ENCODE measurements around the gene HS2ST1.
"Not testable (repeated sequence)": the region's sequence is repeated elsewhere in the genome, so short reads cannot be mapped to it uniquely, and the experiment has no call there.

The HS2ST1 gene

DNA sequence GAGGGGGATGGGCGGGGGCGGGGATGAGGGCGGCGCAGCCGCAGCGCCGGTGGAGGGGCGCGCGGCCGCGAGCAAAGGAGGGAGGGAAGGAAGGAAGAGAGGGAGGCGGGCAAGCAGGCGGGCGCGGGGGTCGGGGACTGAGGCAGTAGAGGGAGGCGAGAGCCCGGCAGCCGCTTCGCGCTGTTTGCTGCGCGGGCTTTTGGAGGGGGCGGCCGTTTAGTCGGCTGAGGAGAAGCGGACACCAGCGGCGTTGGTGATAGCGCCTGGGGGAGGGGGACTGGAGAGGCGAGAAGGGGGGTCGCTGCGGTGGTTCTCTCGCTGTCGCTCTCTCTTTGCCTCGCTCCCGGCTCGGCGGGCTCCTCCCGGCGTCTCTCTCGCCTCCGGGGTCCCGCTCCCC lies at the start of gene HS2ST1:
TSS of gene HS2ST1 (plus strand) at position 35 of the 397 bp plus-strand sequence.
- no peak for DNase-seq (ENCODE audit: low spot score)

DNA sequence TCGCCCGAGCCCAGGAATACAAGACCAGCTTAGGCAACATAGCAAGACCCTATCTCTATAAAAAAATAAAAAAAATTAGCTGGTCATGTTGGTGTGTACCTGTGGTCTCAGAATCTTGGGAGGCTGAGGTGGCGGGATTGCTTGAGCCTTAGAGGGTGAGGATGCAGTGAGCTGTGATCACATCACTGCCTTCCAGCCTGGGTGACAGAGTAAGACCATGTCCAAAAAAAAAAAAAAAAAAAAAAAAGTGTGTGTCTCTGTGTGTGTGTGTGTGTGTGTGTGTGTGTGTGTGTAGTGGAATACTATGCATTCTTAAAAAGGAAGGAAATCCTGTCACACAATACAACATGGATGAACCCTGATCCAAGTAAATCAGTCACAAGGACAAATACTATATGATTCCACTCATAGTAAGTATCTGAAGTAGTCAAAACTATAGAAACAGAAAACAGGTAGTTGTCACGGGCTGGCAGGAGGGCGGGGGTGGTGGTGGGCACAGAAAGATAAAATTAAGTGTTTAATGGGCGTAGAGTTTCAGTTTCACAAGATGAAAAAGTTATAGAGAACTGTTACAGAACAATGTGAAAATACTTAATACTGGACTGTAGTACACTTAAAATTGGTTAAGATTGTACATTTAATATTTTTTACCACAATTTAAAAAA lies 48.3 kb upstream of the HS2ST1 start:
- no peak for DNase-seq (ENCODE audit: low spot score)

DNA sequence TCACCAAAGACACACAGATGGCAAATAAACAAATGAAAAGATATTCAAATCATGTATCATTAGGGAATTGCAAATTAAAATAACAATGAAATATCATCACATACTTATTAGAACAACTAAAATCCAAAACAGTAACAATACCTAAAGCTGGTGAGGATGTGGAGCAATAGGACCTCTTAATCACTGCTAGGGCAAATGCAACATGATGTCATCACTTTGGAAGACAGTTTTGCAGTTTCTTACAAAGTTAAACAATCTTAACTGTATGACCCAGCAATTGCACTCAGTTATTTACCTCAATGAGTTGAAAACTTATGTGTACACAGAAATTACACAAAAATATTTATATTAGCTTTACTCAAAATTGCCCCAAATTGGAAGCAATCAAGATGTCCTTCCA lies 47.8 kb upstream of the HS2ST1 start:
- DNase-seq (ENCODE audit: low spot score): no peak

DNA sequence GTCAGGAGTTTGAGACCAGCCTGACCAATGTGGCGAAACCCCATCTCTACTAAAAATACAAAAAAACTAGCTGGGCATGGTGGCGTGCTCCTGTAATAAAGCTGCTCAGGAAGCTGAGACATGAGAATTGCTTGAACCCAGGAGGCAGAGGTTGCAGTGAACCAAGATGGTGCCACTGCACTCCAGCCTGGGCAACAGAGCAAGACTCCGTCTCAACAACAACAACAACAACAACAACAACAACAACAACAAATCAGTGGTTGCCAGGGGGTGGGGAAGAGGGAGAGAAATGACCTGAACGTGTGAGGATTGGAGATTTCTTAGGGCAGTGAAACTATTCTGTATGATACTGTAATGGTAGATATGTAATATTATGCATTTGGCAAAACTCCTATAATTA lies 47.2 kb upstream of the HS2ST1 start:
- not testable (repeated sequence) for DNase-seq (ENCODE audit: low spot score)

DNA sequence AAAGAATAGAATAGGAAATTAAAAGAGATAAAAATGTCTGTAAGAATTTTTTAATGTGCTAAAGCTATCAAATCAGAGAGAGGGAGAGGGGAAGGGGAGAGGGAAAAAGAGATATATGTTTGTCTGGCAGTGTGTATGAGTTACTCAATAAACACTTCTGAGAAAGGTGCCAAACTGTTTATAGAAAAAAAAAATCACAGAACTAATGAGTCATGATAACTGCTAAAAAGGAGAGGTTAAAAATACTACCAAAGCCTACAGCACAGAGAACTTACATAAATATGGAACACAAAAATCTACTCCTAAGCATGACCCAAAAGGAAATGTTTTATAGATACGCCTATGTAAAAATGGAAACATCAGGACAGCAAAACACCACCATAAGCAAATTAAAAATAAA lies 46.0 kb upstream of the HS2ST1 start:
- DNase-seq (ENCODE audit: low spot score): no peak

DNA sequence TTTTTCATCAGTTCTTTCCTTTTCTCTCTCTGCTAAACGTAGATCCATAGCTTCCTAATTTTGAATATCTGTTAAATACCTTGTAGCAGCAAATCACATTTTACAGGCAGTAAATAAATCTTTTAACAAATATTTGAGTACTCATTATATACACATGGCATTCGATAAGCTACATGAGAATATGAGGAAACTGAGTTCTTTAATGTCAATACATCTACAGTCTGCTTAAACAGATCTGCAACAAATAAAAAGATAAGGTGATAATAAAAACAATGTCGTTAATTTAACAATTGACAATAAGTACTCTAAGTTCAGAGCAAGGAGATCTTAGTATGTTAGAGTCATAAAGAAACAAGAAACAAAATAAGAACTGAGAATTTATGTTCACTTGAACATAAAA lies 43.4 kb upstream of the HS2ST1 start:
- DNase-seq (ENCODE audit: low spot score): no peak

DNA sequence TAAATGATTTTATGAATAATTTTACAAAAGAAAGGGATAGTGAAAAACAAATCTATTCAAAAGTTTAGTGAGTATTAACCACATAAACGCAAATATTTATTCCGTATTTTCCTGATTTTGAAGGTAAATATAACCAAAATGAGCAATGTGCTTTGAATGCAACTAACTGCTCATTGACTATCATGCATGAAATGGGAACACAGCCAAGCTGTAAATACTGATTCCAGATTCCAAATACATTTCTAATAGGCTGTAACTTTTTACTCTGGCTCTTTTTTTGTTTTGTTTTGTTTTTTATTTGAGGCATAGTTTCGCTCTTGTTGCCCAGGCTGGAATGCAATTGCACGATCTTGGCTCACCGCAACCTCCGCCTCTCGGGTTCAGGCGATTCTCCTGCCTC lies 42.3 kb upstream of the HS2ST1 start:
- no peak for DNase-seq (ENCODE audit: low spot score)

DNA sequence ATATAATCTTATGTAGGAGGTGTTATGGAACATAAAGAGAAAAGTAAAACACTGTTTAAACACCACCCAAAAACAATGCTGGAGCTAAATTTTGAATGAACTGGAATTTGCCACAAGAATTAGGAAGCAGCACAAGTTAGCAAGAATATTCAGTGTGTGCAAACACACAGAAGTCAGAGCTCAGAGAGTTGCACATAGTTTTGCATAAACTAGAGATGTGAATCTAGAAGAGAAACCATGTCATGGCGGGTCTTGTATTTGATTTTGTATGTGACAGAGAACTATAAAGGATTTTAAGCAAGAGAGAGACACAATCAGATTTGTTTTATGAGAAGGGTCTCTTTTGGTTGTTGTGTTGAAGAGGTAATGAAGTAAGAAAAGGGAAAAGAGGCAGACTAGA lies 38.7 kb upstream of the HS2ST1 start:
- no peak for DNase-seq (ENCODE audit: low spot score)

DNA sequence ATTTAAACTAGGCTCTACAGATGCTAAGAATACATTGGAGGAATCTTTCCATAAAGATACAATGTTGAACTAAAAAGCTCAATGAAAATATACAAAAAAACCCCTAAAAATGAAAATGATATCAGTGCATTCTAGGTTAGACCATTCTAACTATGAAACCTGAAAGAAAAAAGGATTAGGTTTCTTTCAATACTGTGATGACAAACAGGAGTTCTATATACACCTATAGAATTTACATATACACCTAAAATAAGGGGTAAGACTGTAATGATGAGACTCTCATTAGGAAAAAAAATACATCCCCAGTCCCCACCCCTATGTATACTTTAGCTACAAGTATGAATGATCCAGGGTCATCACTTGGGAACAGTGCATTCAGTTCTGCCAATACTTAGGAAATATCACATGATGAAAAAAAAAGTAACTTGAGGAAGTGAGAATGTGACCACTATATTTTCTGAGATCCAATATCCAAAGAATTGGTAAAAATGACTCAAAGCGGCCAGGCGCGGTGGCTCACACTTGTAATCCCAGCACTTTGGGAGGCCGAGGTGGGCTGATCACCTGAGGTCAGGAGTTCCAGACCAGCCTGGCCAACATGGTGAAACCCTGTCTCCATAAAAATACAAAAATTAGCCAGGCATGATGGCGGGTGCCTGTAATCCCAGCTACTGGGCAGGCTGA lies 26.8 kb upstream of the HS2ST1 start:
- no peak for DNase-seq (ENCODE audit: low spot score)

DNA sequence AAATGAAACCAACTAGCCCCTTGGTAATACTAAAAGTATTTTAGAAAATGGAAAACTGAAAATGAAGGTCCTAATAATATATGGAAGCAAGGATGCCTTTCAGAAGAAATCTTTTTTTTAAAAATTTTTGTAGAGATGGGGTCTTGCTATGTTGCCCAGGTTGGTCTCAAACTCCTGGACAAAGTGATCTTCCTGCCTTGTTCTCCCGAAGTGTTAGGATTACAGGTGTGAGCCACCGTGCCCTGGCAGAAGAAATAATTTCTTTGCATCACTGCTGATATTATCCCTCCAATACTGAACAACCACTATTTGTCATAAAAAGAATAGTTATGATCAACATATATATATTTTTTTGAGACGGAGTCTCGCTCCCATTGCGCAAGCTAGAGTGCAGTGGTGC lies 26.1 kb upstream of the HS2ST1 start:
- no peak for DNase-seq (ENCODE audit: low spot score)

DNA sequence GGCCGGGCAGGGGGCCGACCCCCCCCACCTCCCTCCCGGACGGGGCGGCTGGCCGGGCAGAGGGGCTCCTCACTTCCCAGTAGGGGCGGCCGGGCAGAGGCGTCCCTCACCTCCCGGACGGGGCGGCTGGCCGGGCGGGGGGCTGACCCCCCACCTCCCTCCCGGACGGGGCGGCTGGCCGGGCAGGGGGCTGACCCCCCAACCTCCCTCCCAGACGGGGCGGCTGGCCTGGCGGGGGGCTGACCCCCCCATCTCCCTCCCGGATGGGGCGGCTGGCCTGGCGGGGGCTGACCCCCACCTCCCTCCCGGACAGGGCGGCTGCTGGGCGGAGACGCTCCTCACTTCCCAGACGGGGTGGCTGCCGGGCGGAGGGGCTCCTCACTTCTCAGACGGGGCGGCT lies 15.0 kb upstream of the HS2ST1 start:
- not testable (repeated sequence) for DNase-seq (ENCODE audit: low spot score)

DNA sequence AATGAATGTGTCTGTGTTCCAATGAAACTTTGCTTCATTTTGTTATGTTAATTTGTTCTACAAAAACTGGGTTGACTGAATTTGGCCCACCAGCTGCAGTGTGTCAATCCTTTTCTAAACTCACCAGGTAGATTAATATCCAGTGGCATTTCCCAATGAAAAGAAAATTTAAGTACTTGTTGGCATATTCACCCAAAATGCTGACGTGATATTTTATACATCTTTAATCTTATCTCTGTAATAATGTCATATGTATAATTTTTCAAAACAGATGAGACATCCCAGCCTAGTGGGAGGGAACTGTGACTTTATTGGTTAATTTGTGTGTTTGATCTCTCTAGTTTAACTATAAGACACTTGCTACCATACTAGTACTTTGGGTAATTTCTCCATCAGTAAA lies 8.6 kb upstream of the HS2ST1 start:
- DNase-seq (ENCODE audit: low spot score): no peak

DNA sequence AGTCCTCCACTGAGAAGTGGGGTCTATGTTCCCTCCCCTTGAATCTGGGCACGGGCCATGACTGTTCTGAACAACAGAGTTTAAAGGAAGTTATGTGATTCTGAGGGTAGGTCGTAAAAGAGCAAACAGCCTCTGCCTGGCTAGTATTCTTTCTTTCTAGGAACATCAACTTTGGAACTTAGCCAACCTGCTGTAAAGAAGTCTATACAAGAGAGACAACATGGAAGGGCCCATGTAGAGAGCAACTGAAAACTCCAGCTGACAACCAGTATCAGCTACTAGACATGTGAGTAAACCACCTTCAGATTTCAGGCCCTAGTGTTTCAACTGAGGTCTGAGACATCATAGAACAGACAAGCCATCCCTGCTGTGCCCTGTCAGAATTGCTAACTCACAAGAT lies 8.0 kb upstream of the HS2ST1 start:
- no peak for DNase-seq (ENCODE audit: low spot score)

DNA sequence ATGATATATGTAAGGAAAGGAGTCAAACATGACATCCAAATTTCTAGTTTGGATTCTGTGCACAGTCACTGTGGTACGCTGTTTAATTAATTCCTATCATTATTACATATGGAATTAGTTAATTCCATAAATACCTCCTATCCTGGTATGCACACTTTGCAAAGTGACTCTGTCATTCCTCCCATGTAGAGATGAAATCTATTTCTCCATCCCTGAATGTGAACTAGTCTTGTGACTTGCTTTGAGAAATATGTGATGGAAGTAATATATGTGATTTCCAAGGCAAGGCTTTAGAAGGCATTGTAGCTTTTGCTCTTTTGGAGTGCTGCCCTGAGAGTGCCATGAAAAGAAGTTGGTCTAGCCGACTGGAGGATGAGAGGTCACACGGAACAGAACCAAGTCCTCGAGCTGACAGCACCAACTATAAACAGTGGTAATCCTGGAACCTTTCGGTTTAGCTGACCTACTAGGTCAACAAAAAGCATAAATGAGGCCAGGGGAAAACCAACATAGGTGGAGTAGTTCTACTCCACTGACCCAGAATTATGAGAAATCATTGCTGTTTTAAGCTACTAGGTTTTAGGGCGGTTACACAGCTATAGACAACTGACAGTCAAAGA lies 2.0 kb upstream of the HS2ST1 start:
- DNase-seq (ENCODE audit: low spot score): no peak

DNA sequence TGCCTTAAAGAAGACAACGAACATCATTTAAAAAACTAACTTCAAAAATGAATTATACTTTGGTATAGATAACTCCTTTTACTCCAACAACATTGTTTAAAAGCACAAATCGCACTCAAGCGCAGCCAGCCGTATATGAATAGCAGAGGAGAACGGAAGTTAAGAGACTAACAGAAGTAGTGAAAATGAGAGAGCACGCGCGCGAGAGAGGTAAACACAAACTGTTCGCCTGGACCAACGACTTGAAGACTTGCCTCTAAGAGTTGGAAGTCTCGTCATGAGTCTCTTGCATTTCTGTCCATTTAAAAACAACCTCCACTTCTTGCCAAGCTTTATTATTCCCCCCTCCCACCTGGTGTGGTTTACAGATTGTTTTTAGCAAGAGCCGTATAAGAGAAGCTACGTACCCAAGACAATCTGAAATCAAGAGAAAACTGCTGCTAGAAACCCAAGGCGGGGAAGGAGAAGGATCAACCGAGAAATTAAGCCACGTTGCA lies 988 bp upstream of the HS2ST1 start:
- peak; percentile 27 for DNase-seq (ENCODE audit: low spot score)

DNA sequence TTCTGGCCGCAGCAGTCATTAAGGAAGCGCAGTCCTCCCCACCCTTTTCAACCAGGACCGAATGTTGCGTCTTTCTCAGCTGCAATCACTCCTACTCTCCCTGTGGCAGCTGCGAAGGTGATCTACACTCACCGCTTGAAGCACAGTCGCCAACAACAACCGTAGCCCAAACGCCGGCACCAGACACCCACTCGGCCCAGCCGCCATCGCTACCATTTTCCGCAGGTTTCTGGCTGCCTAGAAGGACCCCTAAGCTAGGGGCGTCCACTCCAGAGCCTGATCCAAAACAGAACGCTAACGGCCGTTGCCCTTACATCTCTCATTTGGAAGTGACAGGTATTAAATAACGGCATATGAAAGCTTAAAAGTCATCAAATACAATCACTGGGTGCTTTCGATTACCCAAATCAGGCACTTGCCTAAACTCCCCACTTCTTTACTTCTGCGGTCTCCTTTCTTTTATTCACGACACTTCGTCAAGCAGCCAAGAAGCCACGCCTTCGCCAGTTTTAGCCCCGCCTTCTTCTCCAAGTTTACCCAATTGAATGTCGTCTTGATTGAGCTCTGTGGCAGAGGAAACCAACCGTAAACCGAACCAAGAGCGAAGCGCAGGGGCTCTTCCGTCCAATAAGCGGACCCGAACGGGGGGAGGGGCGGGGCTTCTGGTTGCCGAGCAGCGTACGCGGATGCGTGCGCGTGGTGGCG lies 387 bp upstream of the HS2ST1 start, which contains the start of gene SELENOF:
TSS of gene SELENOF (minus strand) at position 231 of the 705 bp plus-strand sequence. CDS start at position 216, 15 bp downstream.
- peak; percentile 100 for DNase-seq (ENCODE audit: low spot score)

DNA sequence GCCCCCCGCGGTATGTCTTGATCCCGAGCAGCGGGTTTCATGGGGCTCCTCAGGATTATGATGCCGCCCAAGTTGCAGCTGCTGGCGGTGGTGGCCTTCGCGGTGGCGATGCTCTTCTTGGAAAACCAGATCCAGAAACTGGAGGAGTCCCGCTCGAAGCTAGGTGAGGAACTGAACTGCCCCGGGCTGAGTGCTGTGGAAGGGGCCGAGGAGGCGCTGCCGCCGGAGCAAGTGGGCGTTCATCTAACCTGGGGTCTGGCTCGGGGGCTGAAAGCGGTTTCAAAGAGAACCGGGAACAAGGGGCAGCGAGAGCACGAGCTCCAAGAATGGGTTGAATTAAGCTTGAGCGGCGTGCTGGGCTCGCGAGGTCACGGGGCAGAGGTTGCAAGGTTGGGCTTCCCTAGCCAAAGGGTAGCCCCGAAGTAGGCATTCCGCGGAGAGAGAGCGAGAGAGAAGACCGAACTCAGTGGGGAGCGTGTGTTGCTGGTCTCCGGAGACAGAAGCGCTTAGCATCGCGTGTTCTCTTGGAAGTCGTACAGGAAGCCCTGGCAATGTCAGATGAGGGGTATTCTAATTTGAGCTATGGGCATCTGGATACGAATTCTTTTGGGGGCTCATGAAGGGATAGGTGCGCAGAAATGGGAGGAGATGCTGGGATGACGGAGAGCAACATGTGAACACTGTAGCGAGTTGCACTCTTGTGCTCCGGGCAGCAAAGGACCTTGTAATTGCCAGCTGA lies 732 bp downstream of the HS2ST1 start:
- peak; percentile 40 for DNase-seq (ENCODE audit: low spot score)

DNA sequence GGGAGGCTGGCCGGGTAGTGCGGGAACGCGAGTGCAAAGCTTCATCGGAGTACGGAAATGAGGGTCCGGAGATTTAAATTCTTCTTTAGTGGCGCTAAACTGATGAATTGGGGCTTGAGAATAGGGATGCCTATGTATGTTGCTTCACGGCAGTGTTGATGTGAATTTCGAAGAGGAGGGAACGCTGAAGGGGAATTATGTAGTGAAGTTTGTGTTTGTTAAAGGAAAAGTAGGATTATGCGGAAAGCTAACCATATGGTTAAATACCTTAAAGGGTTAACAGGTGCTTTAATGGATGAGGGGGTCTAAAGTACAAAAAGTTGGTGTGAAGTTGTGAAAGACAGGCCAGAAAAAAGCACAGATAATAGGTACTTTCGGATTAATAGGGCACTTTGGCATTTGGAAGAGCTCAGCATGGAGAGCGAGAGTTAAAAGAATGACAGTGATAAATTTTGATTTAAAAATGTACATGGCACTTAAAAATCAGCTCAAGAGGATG lies 1.4 kb downstream of the HS2ST1 start:
- DNase-seq (ENCODE audit: low spot score): no peak

DNA sequence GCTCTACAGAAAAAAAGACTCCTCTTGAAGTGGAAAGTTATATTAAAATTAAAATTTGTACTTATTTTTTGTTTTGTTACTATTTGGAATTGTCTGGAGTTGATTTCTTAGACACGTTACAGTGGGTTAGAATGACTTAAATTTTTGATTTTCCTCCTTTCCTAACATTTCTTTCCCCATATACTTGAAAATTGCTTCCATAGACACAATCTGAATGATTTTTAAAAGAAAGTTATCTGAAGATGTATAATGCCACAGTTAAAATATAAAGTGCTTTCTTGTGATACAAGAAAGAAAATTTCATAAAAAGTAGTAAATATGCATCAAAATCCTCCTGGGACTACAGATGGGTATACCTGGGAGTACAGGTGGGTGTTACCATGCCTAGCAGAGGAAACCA lies 2.3 kb downstream of the HS2ST1 start:
- DNase-seq (ENCODE audit: low spot score): no peak

DNA sequence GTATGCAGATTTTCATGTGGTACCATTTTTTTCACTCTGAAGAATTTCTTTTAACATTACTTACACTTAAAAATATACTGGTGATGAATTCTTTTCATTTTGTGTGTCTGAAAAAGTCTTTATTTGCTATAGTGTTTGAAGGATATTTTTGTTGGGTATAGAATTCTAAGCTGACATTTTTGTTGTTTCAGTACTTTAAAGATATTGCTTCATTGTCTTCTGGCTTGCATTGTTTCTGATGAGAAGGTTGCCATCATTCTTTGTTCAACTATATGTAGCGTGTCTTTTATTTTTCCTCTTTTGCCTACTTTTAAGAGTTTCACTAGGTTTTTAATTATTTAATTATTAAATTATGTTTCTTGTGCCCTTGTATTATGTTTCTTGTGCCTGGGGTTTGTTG lies 8.0 kb downstream of the HS2ST1 start:
- no peak for DNase-seq (ENCODE audit: low spot score)

DNA sequence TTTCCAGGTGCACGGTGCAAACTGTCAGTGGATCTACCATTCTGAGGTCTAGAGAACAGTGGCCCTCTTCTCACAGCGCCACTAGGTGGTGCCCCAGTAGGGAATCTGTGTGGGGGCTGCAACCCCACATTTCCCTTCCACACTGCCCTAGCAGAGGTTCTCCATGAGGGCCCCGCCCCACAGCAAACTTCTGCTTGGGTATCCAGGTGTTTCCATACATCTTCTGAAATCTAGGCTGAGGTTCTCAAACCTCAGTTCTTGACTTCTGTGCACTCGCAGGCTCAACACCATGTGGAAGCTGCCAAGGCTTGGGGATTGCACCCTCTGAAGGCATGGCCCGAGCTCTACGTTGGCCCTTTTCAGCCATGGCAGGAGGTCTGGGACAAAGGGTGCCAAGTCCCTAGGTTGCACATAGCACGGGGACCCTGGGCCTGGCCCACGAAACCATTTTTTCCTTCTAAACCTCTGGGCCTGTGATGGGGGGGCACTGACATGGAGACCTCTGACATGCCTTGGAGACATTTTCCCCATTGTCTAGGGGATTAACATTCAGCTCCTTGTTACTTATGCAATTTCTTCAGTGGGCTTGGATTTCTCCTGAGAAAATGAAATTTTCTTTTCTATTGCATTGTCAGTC lies 10.0 kb downstream of the HS2ST1 start:
- no peak for DNase-seq (ENCODE audit: low spot score)

All from CD4-positive, alpha-beta T cell treated with Interleukin-2 at 100 ng/mL for 4 hours (primary cell).